GM12878 (cell line): ENCODE data around the gene MANF. TPM values are rescaled to one million over a fixed set of nuclear protein-coding genes. Genes with fewer than 3 reads are reported as not detected.

Experiments used
- ATAC-seq: fragments of 200-7000 bp; cut with Tn5 transposase; 3 replicates; pipeline ENCODE4 v1.9.1; 2020; ENCODE audit warnings: mild to moderate bottlenecking, moderate library complexity
- BruUV-seq: library from RNA; stranded (reverse); fragments of 400-500 nt; replicated peaks from 2 replicates; lab custom pipeline; 2021; lab: Mats Ljungman, UMichigan
- CTCF ChIA-PET: fragments of 300-600 bp; sonication (Branson Sonifier 250); formaldehyde crosslinking; extraction: SDS; loops from one replicate; lab custom pipeline; 2021; ENCODE audit warnings: inconsistent platforms; lab: Yijun Ruan, JAX
- POLR2A ChIA-PET: fragments of 350-600 bp; formaldehyde crosslinking; extraction: SDS; loops from one replicate; lab custom pipeline; 2021; ENCODE audit warnings: inconsistent platforms; lab: Charles Lee
- RAD21 ChIA-PET: fragments of 300-600 bp; sonication (Branson Sonifier 250); formaldehyde crosslinking; loops from one replicate; lab custom pipeline; 2023; ENCODE audit warnings: antibody characterized with exemption; ENCODE audit not compliant: unreplicated experiment; lab: Charles Lee
- SMC1A ChIA-PET: fragments of 300-600 bp; sonication (Branson Sonifier 250); formaldehyde crosslinking; loops from one replicate; lab custom pipeline; 2023; ENCODE audit not compliant: unreplicated experiment, uncharacterized antibody; lab: Charles Lee
- DNase-seq: peaks from one replicate; pipeline ENCODE4 v3.0.0-alpha.2; 2011; ENCODE audit warnings: low read depth, low spot score
- FAIRE-seq: peaks from 3 replicates; lab custom pipeline; 2011; peaks lifted over from hg19 to GRCh38; lab: Jason Lieb, UNC
- H2AFZ ChIP-seq: 2 replicates; pipeline ENCODE4 v1.6.0; 2011; ENCODE audit warnings: low read depth, low read length, control low read depth; ENCODE audit not compliant: control insufficient read depth
- H3K27ac ChIP-seq: 2 replicates; pipeline ENCODE4 v1.5.1; 2011; ENCODE audit warnings: control low read depth; ENCODE audit not compliant: control insufficient read depth, insufficient read depth
- H3K27me3 ChIP-seq, 2 experiments: replicated peaks in 1 of 2; 2 replicates each; pipeline versions ENCODE4 v1.6.0 to v1.6.1; 2011; ENCODE audit warnings: low read length in 1 of 2; ENCODE audit not compliant: control insufficient read depth in 2 of 2, insufficient read depth in 2 of 2
- H3K36me3 ChIP-seq, 2 experiments: 2 replicates each; pipeline ENCODE4 v1.5.1; 2011; ENCODE audit warnings: low read length in 1 of 2; ENCODE audit not compliant: control insufficient read depth in 2 of 2, insufficient read depth in 2 of 2
- H3K4me1 ChIP-seq: 2 replicates; pipeline ENCODE4 v1.6.1; 2011; ENCODE audit warnings: mild to moderate bottlenecking, low read length, moderate library complexity, mixed read lengths; ENCODE audit not compliant: control insufficient read depth, insufficient read depth
- H3K4me2 ChIP-seq: 2 replicates; pipeline ENCODE4 v1.6.0; 2011; ENCODE audit warnings: control low read depth; ENCODE audit not compliant: control insufficient read depth, insufficient read depth
- H3K4me3 ChIP-seq: fragments of 200-600 bp; sonication (generic); 2 replicates; pipeline ENCODE4 v1.5.1; 2016
- H3K79me2 ChIP-seq: 2 replicates; pipeline ENCODE4 v1.6.0; 2011; ENCODE audit warnings: low read length; ENCODE audit not compliant: control insufficient read depth, insufficient read depth
- H3K9ac ChIP-seq: 2 replicates; pipeline ENCODE4 v1.8.0; 2011; ENCODE audit warnings: low read length, control low read depth, mixed read lengths; ENCODE audit not compliant: control insufficient read depth, insufficient read depth
- H3K9me3 ChIP-seq: replicated peaks from 3 replicates; pipeline ENCODE4 v1.5.1; 2011; ENCODE audit warnings: mild to moderate bottlenecking, low read length; ENCODE audit not compliant: control insufficient read depth, insufficient read depth
- H4K20me1 ChIP-seq: 2 replicates; pipeline ENCODE4 v1.6.0; 2011; ENCODE audit not compliant: control insufficient read depth, insufficient read depth
- WGBS: methylation state at CpG from one replicate; pipeline ENCODE4 v1.1.6; 2016; ENCODE audit warnings: low lambda C conversion rate; ENCODE audit not compliant: insufficient replicate concordance, insufficient coverage; ENCODE audit errors: missing lambda C conversion rate; 5-methylcytosine and 5-hydroxymethylcytosine counted together
- in situ Hi-C: fragments of 300-500 bp; cut with MboI; formaldehyde crosslinking; loops from 9 replicates; pipeline ENCODE4 v1.14.3; 2018; ENCODE audit warnings: mixed read lengths
- intact Hi-C: fragments of 100-400 bp; cut with micrococcal nuclease; formaldehyde crosslinking; loops from one replicate; pipeline ENCODE4 v1.14.2; 2022; ENCODE audit not compliant: unreplicated experiment
- polyA plus RNA-seq, 11 experiments: library from polyadenylated mRNA; depleted of rRNA in 4 of 11; unstranded in 6 of 11; stranded (reverse) in 5 of 11; fragments of >200 nt; fragmentation: Nextera tagmentation in 4 of 11; fragmentation: Illumina TruSeq in 1 of 11; extraction: Ambion mirVana in 4 of 11; extraction: Trizol in 1 of 11; gene quantifications; 1 replicate in 1 of 11; 2 replicates in 10 of 11; pipeline versions ENCODE4 v1.2.1 to v1.2.3, GENCODE V29; 2011 to 2016; ENCODE audit warnings: inconsistent platforms in 2 of 11, missing spikeins in 2 of 11, low read depth in 1 of 11
- total RNA-seq, 4 experiments: library from RNA; depleted of rRNA in 3 of 4; stranded (reverse); fragments of >200 nt in 3 of 4; fragmentation: Illumina TruSeq in 1 of 4; extraction: Trizol in 1 of 4; gene quantifications; 2 replicates each; pipeline versions ENCODE4 v1.2.1 to v1.2.3, GENCODE V29; 2013 to 2021
- TF ChIP-seq, protein P1 (sequence below): fragments of 450-650 bp; conservative IDR thresholded peaks from 2 replicates; pipeline ENCODE4 v1.6.1; 2017; ENCODE audit warnings: mild to moderate bottlenecking, moderate library complexity
- TF ChIP-seq, protein P2 (sequence below): fragments of 450-650 bp; formaldehyde crosslinking; IDR thresholded peaks from 2 replicates; pipeline ENCODE4 v1.4.0; 2022; ENCODE audit warnings: mild to moderate bottlenecking, moderate library complexity

Gene MANF
- total and polyA plus RNA-seq, 10 of the 15 experiments (the other 5 are each of a cell fraction or from before 2014, with no cell fraction given) = 22.0 to 120 (median 82.9) TPM

DNA sequence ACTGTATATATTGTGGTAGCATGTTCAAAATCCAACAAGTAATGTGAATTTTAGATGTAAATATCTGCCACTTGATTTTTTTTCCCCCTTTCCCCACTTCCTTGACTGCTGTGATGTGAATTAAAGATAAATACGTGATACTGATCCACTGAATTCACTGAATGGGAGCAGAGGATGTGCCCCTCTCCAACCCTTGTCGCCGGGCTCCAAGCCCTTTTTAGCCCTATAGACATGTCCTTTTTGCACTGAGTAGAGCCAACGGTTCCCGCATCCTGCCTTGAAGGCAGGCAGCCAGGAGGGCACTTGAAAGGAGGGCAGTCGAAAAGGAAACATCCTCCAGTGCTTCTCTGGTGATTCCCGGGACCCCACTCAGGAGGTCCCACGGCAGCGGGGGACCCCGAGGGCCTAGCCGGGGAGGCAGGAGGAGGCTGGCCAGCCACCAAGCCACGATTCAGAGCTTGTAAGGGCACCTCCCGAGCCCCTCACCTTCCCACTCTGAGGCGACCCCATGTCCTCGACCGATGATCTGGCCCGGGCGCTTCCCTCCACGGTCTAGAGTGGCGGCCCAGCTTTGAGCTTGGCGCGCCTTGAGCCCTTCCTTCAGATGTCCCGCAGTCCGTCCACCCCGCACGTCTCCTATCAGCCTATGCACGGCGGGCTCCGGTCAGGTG, 901 bp upstream of the MANF start:
- BruUV-seq = TSS peak; percentile 94
- in situ Hi-C loops = loop anchor here (10.0 kb wide), 1 partner anchor 1029 kb away; the partner anchor contains the start of genes CYB561D2, NPRL2 and TMEM115
- intact Hi-C loops = loop anchor here (2.0 kb wide), 1 partner anchor 767 kb away; the partner anchor contains the start of gene MAPKAPK3
- ChIA-PET RAD21 (interaction anchor here (1.2 to 1.3 kb wide), 2 partner anchors 289 to 764 kb away, joined by 3 read pairs; no protein-coding TSS in a partner anchor), SMC1A (no interaction called here), POLR2A (interaction anchor here (1.3 to 3.6 kb wide), 3 partner anchors 115 to 794 kb away, joined by 3 to 26 read pairs (median 6); partner anchors contain the start of gene DCAF1), CTCF (interaction anchor here (1.3 to 2.5 kb wide), 2 partner anchors 12 to 768 kb away, joined by 3 to 17 read pairs; partner anchors contain the start of gene MAPKAPK3)
- Histone ChIP-seq H2AFZ (peak overlapping the region; percentile 88), H3K4me1 (peaks cover 16% of the 10 kb centered on the region), H3K36me3 (peaks cover 6 to 16% of the 10 kb centered on the region in 2 experiments), H4K20me1 (0 out of 2 replicates have a peak, but pooled peaks cover 4% of the 10 kb centered on the region), H3K79me2 (peaks cover 51% of the 10 kb centered on the region), H3K27me3 (no peaks in the 10 kb centered on the region), H3K9me3 (no peaks in the 10 kb centered on the region), H3K4me2 (peak overlapping the region; percentile 91), H3K4me3 (peak overlapping the region; percentile 96), H3K27ac (peak overlapping the region; percentile 86), H3K9ac (peak overlapping the region; percentile 86)
- TF ChIP-seq, protein P1, sequence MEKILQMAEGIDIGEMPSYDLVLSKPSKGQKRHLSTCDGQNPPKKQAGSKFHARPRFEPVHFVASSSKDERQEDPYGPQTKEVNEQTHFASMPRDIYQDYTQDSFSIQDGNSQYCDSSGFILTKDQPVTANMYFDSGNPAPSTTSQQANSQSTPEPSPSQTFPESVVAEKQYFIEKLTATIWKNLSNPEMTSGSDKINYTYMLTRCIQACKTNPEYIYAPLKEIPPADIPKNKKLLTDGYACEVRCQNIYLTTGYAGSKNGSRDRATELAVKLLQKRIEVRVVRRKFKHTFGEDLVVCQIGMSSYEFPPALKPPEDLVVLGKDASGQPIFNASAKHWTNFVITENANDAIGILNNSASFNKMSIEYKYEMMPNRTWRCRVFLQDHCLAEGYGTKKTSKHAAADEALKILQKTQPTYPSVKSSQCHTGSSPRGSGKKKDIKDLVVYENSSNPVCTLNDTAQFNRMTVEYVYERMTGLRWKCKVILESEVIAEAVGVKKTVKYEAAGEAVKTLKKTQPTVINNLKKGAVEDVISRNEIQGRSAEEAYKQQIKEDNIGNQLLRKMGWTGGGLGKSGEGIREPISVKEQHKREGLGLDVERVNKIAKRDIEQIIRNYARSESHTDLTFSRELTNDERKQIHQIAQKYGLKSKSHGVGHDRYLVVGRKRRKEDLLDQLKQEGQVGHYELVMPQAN = 0 out of 2 replicates have a peak, but pooled peaks have one; percentile 53
- TF ChIP-seq, protein P2, sequence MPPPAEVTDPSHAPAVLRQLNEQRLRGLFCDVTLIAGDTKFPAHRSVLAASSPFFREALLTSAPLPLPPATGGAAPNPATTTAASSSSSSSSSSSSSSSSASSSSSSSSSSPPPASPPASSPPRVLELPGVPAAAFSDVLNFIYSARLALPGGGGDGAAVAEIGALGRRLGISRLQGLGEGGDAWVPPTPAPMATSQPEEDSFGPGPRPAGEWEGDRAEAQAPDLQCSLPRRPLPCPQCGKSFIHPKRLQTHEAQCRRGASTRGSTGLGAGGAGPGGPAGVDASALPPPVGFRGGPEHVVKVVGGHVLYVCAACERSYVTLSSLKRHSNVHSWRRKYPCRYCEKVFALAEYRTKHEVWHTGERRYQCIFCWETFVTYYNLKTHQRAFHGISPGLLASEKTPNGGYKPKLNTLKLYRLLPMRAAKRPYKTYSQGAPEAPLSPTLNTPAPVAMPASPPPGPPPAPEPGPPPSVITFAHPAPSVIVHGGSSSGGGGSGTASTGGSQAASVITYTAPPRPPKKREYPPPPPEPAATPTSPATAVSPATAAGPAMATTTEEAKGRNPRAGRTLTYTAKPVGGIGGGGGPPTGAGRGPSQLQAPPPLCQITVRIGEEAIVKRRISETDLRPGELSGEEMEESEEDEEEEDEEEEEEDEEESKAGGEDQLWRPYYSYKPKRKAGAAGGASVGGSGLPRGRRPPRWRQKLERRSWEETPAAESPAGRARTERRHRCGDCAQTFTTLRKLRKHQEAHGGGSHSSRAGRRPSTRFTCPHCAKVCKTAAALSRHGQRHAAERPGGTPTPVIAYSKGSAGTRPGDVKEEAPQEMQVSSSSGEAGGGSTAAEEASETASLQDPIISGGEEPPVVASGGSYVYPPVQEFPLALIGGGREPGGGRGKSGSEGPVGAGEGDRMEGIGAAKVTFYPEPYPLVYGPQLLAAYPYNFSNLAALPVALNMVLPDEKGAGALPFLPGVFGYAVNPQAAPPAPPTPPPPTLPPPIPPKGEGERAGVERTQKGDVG (CRISPR knock-in tag) = no peak
- no peak for FAIRE-seq
- DNase-seq = no peak
- ATAC-seq = peak; percentile 41
- under 1% methylated on average over 28 of the region's 29 CpGs for WGBS
